NOMO-1 treated with dmso at 0.1 percent for 144 hours (cell line): Measurements from ENCODE around the gene S100A9.
"Not testable (repeated sequence)": the region's sequence is repeated elsewhere in the genome, so short reads cannot be mapped to it uniquely, and the experiment has no call there.

Experiments
- DNase-seq: peaks from one replicate; lab custom pipeline; 2025; ENCODE audit not compliant: unreplicated experiment; lab: John Stamatoyannopoulos, UW

The S100A9 gene

DNA sequence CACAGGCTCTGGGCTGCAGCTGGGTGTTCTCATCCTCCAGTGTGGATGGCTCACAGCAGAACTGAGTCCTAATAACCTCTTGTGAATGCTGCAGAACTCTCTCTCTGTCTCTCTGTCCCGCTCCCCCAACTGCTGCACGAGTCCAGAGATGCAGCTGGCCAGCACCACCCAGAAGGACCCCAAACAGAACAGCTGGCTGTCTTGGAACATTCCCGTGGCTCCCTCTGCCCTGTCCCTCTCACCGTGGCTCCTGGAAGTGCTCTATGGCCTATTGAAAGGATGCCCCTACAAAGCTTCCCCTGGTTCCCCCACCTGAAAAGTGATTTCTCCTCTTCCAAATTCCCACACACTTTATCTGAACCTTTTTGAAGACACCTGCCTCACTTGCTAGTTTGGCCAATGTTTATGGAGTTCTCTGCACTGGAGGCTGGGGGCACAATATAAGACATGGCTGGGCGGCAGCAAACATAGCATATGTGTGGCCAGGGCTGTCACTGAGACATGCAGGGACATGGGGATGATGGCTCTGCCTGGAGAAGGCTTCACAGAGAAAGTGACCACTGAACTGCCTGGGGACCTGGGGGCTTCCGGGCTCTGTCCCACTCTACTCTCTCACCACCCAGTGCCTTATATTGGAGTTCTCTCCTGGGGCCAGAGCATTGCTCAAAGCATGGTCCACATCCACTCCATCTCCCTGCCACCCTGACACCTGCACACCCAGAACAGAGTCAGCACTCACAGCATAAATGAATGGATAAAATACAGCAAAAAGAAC lies 48.4 kb downstream of the S100A9 start:
- DNase-seq = not testable (repeated sequence)

DNA sequence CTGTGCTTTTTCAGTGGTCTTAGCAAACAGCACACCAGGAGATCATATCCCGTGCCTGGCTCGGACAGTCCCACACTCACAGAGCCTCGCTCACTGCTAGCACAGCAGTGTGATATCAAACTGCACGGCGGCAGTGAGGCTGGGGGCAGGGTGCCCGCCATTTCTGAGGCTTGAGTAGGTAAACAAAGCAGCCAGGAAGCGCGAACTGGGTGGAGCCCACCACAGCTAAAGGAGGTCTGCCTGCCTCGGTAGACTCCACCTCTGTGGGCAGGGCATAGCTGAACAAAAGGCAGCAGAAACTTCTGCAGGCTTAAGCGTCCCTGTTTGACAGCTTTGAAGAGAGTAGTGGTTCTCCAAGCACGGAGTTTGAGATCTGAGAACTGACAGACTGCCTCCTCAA lies 49.6 kb downstream of the S100A9 start:
- not testable (repeated sequence) for DNase-seq
